H1 (cell line): Measurements from ENCODE around the gene SPDYE1. TPM values are rescaled to one million over a fixed set of nuclear protein-coding genes. Genes with fewer than 3 reads are reported as not detected.
A peak's percentile ranks its signal among the peaks of the same experiment; 100 is the strongest.

Source experiments
- CHD7 ChIP-seq: fragments of 300-600 bp; sonication (generic); IDR thresholded peaks from 2 replicates; pipeline ENCODE4 v1.7.1; 2012; ENCODE audit warnings: low read length, moderate library complexity, mild to moderate bottlenecking, inconsistent platforms; ENCODE audit not compliant: insufficient replicate concordance
- GTF2F1 ChIP-seq: IDR thresholded peaks from 2 replicates; pipeline ENCODE4 v1.6.1; 2012; ENCODE audit warnings: low read depth, low read length, improper control_type of control experiment, borderline replicate concordance
- HDAC6 ChIP-seq: IDR thresholded peaks from one replicate; pipeline ENCODE4 v1.7.1; 2012; ENCODE audit warnings: low read depth, mild to moderate bottlenecking, inconsistent platforms, low read length, moderate library complexity
- KDM4A ChIP-seq: IDR thresholded peaks from one replicate; pipeline ENCODE4 v1.7.1; 2012; ENCODE audit warnings: low read depth, mild to moderate bottlenecking, moderate library complexity, low read length, inconsistent platforms; ENCODE audit not compliant: severe bottlenecking
- POU5F1 ChIP-seq: IDR thresholded peaks from 2 replicates; pipeline ENCODE4 v1.6.1; 2011; ENCODE audit warnings: low read depth, mild to moderate bottlenecking, low read length, moderate library complexity
- RNF2 ChIP-seq: fragments of 200-900, 300-1000 bp; sonication (generic); IDR thresholded peaks from 2 replicates; pipeline ENCODE4 v1.7.1; 2016; ENCODE audit warnings: borderline replicate concordance, low read depth, mild to moderate bottlenecking, antibody characterized with exemption, low read length; ENCODE audit not compliant: poor library complexity, severe bottlenecking; ENCODE audit errors: missing control alignments
- SP4 ChIP-seq: IDR thresholded peaks from 2 replicates; pipeline ENCODE4 v1.6.1; 2012; ENCODE audit warnings: low read length, inconsistent platforms
- TAF1 ChIP-seq: IDR thresholded peaks from 2 replicates; pipeline ENCODE4 v1.6.1; 2011; ENCODE audit warnings: mild to moderate bottlenecking, low read depth, low read length
- TAF7 ChIP-seq: optimal IDR thresholded peaks from 2 replicates; pipeline ENCODE3; 2011; ENCODE audit warnings: low read depth, mild to moderate bottlenecking, inconsistent platforms, low read length, moderate library complexity, borderline replicate concordance
- polyA plus RNA-seq, 7 experiments: library from polyadenylated mRNA; depleted of rRNA in 3 of 7; stranded (reverse) in 5 of 7; unstranded in 2 of 7; fragments of >200 nt in 5 of 7; fragments of 200-250 nt in 2 of 7; gene quantifications; 1 replicate in 5 of 7; 2 replicates in 1 of 7; 4 replicates in 1 of 7; pipeline versions ENCODE4 v1.2.1 to v1.2.3, GENCODE V29; 2011 to 2013; ENCODE audit warnings: missing spikeins in 2 of 7, mixed read lengths in 2 of 7
- total RNA-seq: library from RNA; stranded (reverse); fragmentation: NEBNext Ultra II Directional; extraction: Animal tissue kit (Norgen Biotek cat#: 25700); gene quantifications from 2 replicates; pipeline ENCODE4 v1.2.1, GENCODE V29; 2021

The SPDYE1 gene
- total and polyA plus RNA-seq, 2 of the 8 experiments (the other 6 are each of a cell fraction or from before 2014, with no cell fraction given) = not detected

GRCh38 chr7:44044315-44045225 is 46.9 kb downstream of the SPDYE1 start, which contains the start of gene DBNL (continued):
- TF ChIP-seq CHD7 (no peak), KDM4A (peak; percentile 59), POU5F1 (no peak), GTF2F1 (0 out of 2 replicates have a peak, but pooled peaks have one; percentile 24), TAF7 (no peak), SP4 (no peak), TAF1 (0 out of 2 replicates have a peak, but pooled peaks have one; percentile 18), HDAC6 (no peak), RNF2 (no peak)
